ENCODE results near the gene NME3. TPM values are rescaled to one million over a fixed set of nuclear protein-coding genes. Genes with fewer than 3 reads are reported as not detected.
A peak's percentile ranks its signal among the peaks of the same experiment; 100 is the strongest.

NME3 gene
- total and polyA plus RNA-seq, 8 donors, result 27.4 to 297 (median 33.1) TPM

- H3K27me3 ChIP-seq, result no peaks in the 10 kb centered on the region
- H3K4me1 ChIP-seq, result peaks cover 0 to 6% (median 0%) of the 10 kb centered on the region in 3 donors
- FAIRE-seq (no peak), ATAC-seq (no peak), DNase-seq (peak in 2 of 6 donors; percentile 62 to 85)
- H3K27ac ChIP-seq, result no peak overlapping the region
- TF ChIP-seq, protein P1, sequence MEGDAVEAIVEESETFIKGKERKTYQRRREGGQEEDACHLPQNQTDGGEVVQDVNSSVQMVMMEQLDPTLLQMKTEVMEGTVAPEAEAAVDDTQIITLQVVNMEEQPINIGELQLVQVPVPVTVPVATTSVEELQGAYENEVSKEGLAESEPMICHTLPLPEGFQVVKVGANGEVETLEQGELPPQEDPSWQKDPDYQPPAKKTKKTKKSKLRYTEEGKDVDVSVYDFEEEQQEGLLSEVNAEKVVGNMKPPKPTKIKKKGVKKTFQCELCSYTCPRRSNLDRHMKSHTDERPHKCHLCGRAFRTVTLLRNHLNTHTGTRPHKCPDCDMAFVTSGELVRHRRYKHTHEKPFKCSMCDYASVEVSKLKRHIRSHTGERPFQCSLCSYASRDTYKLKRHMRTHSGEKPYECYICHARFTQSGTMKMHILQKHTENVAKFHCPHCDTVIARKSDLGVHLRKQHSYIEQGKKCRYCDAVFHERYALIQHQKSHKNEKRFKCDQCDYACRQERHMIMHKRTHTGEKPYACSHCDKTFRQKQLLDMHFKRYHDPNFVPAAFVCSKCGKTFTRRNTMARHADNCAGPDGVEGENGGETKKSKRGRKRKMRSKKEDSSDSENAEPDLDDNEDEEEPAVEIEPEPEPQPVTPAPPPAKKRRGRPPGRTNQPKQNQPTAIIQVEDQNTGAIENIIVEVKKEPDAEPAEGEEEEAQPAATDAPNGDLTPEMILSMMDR (IDR thresholded peaks at IDR 0.05), result no peak
- intact Hi-C loops (cut with DNase I), result no loop called here
- 89 to 91% methylated on average over 41 of the region's 41 CpGs for WGBS, 2 donors
- no peaks in the 10 kb centered on the region for H3K9me3 ChIP-seq
- no peak overlapping the region for H3K4me3 ChIP-seq
- H3K36me3 ChIP-seq, result peaks cover 0 to 41% (median 10%) of the 10 kb centered on the region in 3 donors
Measured at GRCh38 chr16:1768061-1768766, 3.1 kb downstream of the NME3 start.

DNA sequence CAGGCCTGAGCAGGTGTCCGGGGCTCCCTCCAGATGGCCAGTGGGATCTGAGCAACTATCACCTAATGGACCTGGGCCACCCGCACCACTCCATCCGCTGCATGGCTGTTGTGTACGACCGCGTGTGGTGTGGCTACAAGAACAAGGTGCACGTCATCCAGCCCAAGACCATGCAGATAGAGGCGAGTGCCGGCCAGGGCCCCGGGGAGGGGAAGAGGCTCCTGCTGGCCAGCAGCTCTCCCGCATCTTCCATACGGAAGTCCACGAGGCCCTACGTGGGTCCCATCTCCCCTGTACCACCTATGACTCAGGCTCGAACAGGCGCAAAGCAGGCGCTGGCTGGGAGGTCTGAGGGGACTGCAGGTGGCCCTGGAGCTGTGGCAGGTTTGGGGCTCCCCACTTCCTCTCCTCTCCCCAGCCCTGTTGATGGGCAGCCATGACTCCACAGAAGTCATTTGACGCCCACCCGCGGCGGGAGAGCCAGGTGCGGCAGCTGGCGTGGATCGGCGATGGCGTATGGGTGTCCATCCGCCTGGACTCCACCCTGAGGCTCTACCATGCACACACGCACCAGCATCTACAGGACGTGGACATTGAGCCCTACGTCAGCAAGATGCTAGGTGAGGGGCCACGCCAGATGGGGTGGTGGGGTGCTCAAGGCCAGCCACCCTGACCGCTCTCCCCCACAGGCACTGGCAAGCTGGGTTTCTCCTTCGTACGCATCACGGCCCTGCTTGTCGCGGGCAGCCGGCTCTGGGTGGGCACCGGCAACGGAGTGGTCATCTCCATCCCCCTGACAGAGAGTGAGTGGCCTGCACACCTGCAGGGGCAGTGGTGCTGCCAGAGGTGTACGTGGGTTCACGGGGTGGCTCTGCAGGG, 4.0 kb downstream of the NME3 start:
- intact Hi-C loops (cut with DNase I), result no loop called here
- H3K4me3 ChIP-seq, result no peak overlapping the region
- H3K27ac ChIP-seq, result no peak overlapping the region
- no peak for ATAC-seq
- H3K36me3 ChIP-seq, result peaks cover 0 to 48% (median 18%) of the 10 kb centered on the region in 3 donors
- TF ChIP-seq, protein P1 (IDR thresholded peaks at IDR 0.05), result no peak
- no peaks in the 10 kb centered on the region for H3K9me3 ChIP-seq
- H3K4me1 ChIP-seq, result peaks cover 0 to 6% (median 0%) of the 10 kb centered on the region in 3 donors
- FAIRE-seq, result no peak
- DNase-seq, result peak in 1 of 6 donors; percentile 40
- 92% methylated on average over 42 of the region's 42 CpGs for WGBS, 2 donors
- no peaks in the 10 kb centered on the region for H3K27me3 ChIP-seq

DNA sequence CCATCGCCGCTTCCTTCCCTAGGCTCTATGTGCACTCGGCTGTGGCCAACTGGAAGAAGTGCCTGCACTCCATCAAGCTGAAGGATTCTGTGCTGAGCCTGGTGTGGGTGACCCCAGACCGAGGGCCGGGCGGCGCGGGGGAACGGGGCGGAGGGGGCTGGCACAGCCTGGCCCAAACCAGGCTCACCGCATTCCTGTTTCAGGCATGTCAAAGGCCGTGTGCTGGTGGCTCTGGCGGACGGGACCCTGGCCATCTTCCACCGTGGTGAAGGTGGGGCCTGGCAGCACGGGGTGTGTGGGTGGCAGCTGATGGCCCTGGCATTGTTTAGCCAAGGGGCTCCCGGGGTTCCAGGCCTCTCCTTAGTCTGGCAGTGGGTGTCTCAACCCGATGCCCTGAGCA, 4.6 kb downstream of the NME3 start:
- no peak for ATAC-seq
- H3K4me1 ChIP-seq, result peaks cover 0 to 6% (median 0%) of the 10 kb centered on the region in 3 donors
- H3K9me3 ChIP-seq, result no peaks in the 10 kb centered on the region
- TF ChIP-seq, protein P1 (IDR thresholded peaks at IDR 0.05), result no peak
- FAIRE-seq, result no peak
- no peaks in the 10 kb centered on the region for H3K27me3 ChIP-seq
- H3K27ac ChIP-seq, result no peak overlapping the region
- WGBS, 2 donors, result 89 to 90% methylated on average over 18 of the region's 18 CpGs
- intact Hi-C loops (cut with DNase I), result no loop called here
- no peak overlapping the region for H3K4me3 ChIP-seq
- peaks cover 0 to 55% (median 18%) of the 10 kb centered on the region in 3 donors for H3K36me3 ChIP-seq
- no peak for DNase-seq

GRCh38 chr16:1766231-1766630, 5.1 kb downstream of the NME3 start:
- H3K36me3 ChIP-seq, result peaks cover 0 to 56% (median 18%) of the 10 kb centered on the region in 3 donors

More at GRCh38 chr16:1766231-1766630, 5.1 kb downstream of the NME3 start:
- Histone ChIP-seq H3K27me3 (no peaks in the 10 kb centered on the region), H3K27ac (no peak overlapping the region), H3K4me1 (peaks cover 0 to 6% (median 0%) of the 10 kb centered on the region in 3 donors), H3K9me3 (no peaks in the 10 kb centered on the region), H3K4me3 (no peak overlapping the region)
- TF ChIP-seq, protein P1 (IDR thresholded peaks at IDR 0.05), result no peak
- intact Hi-C loops (cut with DNase I), result no loop called here
- WGBS, 2 donors, result 92 to 93% methylated on average over 19 of the region's 19 CpGs
- DNase-seq (no peak), FAIRE-seq (no peak), ATAC-seq (no peak)
